ENCODE results near the gene CBFA2T2. TPM values are rescaled to one million over a fixed set of nuclear protein-coding genes. Genes with fewer than 3 reads are reported as not detected.

The CBFA2T2 gene
- total RNA-seq, 2 donors from 2014 or later, result 10.6 to 12.5 TPM

GRCh38 chr20:33601861-33602260 is 112.0 kb downstream of the CBFA2T2 start:
- no peak overlapping the region for H3K27ac ChIP-seq
- intact Hi-C loops (cut with DNase I), result no loop called here

DNA sequence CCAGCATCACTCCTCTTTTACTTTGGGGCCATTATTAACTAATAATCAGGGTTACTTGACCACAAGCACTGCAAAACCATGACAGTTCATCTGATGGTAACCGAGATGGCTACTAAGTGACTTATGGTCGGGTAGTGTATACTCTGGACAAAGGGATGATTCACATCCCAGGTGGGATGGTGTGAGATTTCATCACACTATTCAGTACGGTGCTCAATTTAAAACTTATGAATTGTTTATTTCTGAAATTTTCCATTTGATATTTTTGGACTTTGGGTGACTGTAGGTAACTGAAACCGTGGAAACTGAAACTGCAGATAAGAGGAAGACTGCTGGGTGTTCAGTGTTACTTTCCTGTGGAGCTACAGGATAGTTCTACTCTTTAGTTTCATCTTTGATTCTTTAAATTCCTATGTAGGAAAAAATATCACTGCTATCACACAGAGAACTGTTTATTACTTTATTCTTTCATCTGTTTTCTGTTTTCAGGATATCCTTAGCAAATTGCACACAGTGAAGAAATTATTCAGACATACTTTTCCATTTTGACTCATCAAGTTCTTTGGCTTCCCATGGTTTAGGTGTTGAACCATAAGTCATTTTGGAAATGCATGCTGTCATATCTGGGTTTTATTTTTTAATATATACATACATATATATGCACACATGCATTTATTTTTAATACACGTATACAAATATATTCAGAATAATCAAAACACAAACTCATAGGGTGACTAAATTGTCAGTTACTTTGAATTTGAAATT is 113.1 kb downstream of the CBFA2T2 start:
- Histone ChIP-seq H3K4me1 (peaks cover 12% of the 10 kb centered on the region), H3K36me3 (replicated peaks in 1 of 2; ENCODE audit: insufficient read depth in 1 of 2, low read depth in 2 of 2) (peaks cover 0 to 4% of the 10 kb centered on the region in 2 donors), H3K27ac (no peak overlapping the region), H3K4me3 (no peak overlapping the region), H3K9me3 (peaks cover 0 to 3% (median 0%) of the 10 kb centered on the region in 3 donors), H3K27me3 (no peaks in the 10 kb centered on the region)
- 64 to 65% methylated on average over 5 of the region's 5 CpGs for WGBS, 2 donors
- intact Hi-C loops (cut with DNase I), result no loop called here
- no peak for DNase-seq
- TF ChIP-seq POLR2A (IDR thresholded peaks at IDR 0.05) (no peak), CTCF (IDR thresholded peaks at IDR 0.05) (no peak)
- ATAC-seq, result no peak

More at GRCh38 chr20:33601861-33602260, 112.0 kb downstream of the CBFA2T2 start:
- peaks cover 12% of the 10 kb centered on the region for H3K4me1 ChIP-seq
- no peaks in the 10 kb centered on the region for H3K27me3 ChIP-seq
- WGBS, 2 donors, result 94 to 98% methylated on average over 5 of the region's 5 CpGs
- no peak overlapping the region for H3K4me3 ChIP-seq
- ATAC-seq (no peak), DNase-seq (no peak)
- peaks cover 0 to 3% (median 0%) of the 10 kb centered on the region in 3 donors for H3K9me3 ChIP-seq
- TF ChIP-seq POLR2A (IDR thresholded peaks at IDR 0.05), result no peak
- no peak for TF ChIP-seq CTCF (IDR thresholded peaks at IDR 0.05)
- H3K36me3 ChIP-seq (replicated peaks in 1 of 2; ENCODE audit: insufficient read depth in 1 of 2, low read depth in 2 of 2), result no peaks in the 10 kb centered on the region

DNA sequence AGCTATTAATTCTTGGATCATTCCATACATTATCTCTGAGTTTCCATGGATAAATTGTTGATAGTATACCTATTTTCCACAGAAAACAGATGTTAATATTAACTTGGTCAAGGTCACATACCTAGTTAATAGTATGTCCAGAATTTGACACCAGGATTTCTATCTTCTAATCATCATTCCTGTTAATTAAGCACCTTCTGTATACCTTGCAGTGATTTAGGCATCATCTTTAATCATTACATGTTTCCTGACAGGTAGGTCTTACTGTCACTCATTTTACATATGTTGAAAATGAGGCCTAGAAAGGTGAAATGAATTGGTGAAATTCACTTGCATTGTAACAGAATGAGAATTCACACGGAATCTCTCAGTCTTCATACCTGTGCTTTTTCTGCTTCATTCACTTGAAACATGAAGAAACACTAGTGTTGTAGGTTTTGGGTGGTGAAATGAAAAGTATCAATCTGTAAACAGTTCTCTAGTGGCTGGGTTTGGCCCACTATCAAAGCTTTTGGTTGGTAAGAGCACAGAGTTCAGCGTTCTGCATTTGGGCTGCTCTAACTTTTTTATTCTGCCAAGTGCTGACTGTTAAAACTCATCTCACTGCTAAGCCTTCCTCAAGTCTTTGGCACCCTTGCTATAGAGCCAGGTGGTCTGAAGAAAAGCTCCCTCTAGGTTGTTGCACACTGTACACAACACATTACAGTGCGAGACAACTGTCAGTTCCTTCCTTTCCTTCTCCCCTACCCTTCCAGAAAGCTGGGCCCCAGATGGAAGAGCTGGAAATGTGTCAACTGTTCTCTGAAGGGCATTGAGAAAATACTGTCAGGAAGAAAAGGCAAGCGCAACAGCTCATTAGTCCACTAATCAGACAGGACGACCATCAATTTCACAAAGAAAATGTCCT is 114.4 kb downstream of the CBFA2T2 start:
- Histone ChIP-seq H3K9me3 (peaks cover 0 to 3% (median 0%) of the 10 kb centered on the region in 3 donors), H3K27me3 (no peaks in the 10 kb centered on the region), H3K4me3 (no peak overlapping the region), H3K4me1 (peaks cover 12% of the 10 kb centered on the region), H3K27ac (no peak overlapping the region), H3K36me3 (replicated peaks in 1 of 2; ENCODE audit: insufficient read depth in 1 of 2, low read depth in 2 of 2) (peaks cover 0 to 4% of the 10 kb centered on the region in 2 donors)
- WGBS, 2 donors, result 72 to 76% methylated on average over 5 of the region's 5 CpGs
- ATAC-seq, result no peak
- TF ChIP-seq POLR2A (IDR thresholded peaks at IDR 0.05) (no peak), CTCF (IDR thresholded peaks at IDR 0.05) (no peak)
- intact Hi-C loops (cut with DNase I), result no loop called here
- DNase-seq, result no peak

- ATAC-seq (no peak), DNase-seq (no peak)
- Histone ChIP-seq H3K27me3 (no peaks in the 10 kb centered on the region), H3K9me3 (peaks cover 0 to 3% (median 0%) of the 10 kb centered on the region in 3 donors), H3K36me3 (replicated peaks in 1 of 2; ENCODE audit: insufficient read depth in 1 of 2, low read depth in 2 of 2) (peaks cover 0 to 4% of the 10 kb centered on the region in 2 donors), H3K4me1 (peaks cover 12% of the 10 kb centered on the region), H3K27ac (no peak overlapping the region), H3K4me3 (no peak overlapping the region)
- TF ChIP-seq POLR2A (IDR thresholded peaks at IDR 0.05), result no peak
- no peak for TF ChIP-seq CTCF (IDR thresholded peaks at IDR 0.05)
- intact Hi-C loops (cut with DNase I), result no loop called here
- WGBS, 2 donors, result 91 to 94% methylated on average over 1 of the region's 1 CpG
Observed at GRCh38 chr20:33604991-33605370, 115.1 kb downstream of the CBFA2T2 start.
